HL-60 (cell line): ENCODE results near the gene MOB4.
"Not testable (repeated sequence)": the region's sequence is repeated elsewhere in the genome, so short reads cannot be mapped to it uniquely, and the experiment has no call there.

Experiments used
- GABPA ChIP-seq: IDR thresholded peaks from 2 replicates; pipeline ENCODE4 v1.6.1; 2012; ENCODE audit warnings: low read depth
- REST ChIP-seq: IDR thresholded peaks from 2 replicates; pipeline ENCODE4 v1.6.1; 2012; ENCODE audit warnings: low read depth; ENCODE audit not compliant: insufficient replicate concordance
- SPI1 ChIP-seq: IDR thresholded peaks from 2 replicates; pipeline ENCODE4 v1.6.1; 2012; ENCODE audit warnings: low read depth, mild to moderate bottlenecking, borderline replicate concordance
- TF ChIP-seq, protein P1 (sequence below): IDR thresholded peaks from one replicate; pipeline ENCODE4 v1.5.1; 2011; ENCODE audit warnings: low read length, control low read depth, inconsistent platforms; ENCODE audit not compliant: insufficient read depth

DNA sequence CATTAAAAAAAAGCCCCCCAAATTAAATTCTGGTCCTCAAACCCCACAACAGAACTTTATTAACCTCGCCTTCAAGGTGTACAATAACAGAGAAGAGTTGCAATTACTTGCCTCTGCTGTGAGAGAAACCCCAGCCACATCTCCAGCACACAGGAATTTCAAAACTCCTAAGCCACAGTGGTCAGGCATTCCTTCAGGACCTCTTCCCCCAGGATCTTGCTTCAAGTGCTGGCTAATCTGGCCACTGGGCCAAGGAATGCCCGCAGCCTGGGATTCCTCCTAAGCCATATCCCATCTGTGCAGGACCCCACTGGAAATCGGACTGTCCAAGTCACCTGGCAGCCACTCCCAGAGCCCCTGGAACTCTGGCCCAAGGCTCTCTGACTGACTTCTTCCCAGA is 64.3 kb downstream of the MOB4 start:
- TF ChIP-seq, protein P1, sequence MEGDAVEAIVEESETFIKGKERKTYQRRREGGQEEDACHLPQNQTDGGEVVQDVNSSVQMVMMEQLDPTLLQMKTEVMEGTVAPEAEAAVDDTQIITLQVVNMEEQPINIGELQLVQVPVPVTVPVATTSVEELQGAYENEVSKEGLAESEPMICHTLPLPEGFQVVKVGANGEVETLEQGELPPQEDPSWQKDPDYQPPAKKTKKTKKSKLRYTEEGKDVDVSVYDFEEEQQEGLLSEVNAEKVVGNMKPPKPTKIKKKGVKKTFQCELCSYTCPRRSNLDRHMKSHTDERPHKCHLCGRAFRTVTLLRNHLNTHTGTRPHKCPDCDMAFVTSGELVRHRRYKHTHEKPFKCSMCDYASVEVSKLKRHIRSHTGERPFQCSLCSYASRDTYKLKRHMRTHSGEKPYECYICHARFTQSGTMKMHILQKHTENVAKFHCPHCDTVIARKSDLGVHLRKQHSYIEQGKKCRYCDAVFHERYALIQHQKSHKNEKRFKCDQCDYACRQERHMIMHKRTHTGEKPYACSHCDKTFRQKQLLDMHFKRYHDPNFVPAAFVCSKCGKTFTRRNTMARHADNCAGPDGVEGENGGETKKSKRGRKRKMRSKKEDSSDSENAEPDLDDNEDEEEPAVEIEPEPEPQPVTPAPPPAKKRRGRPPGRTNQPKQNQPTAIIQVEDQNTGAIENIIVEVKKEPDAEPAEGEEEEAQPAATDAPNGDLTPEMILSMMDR, result not testable (repeated sequence)
- not testable (repeated sequence) for TF ChIP-seq GABPA, REST, SPI1
